Mucosa of stomach (tissue), 1 donor: Measurements from ENCODE around the gene UTS2B.
"Not testable (repeated sequence)": the region's sequence is repeated elsewhere in the genome, so short reads cannot be mapped to it uniquely, and the experiment has no call there.

Experiments used
- H3K27me3 ChIP-seq: one replicate; pipeline ENCODE4 v1.7.0; 2013; ENCODE audit warnings: mild to moderate bottlenecking, low read length; ENCODE audit not compliant: control insufficient read depth, insufficient read depth
- H3K36me3 ChIP-seq: one replicate; pipeline ENCODE4 v1.7.0; 2013; ENCODE audit warnings: low read length; ENCODE audit not compliant: control insufficient read depth, insufficient read depth
- H3K4me1 ChIP-seq: one replicate; pipeline ENCODE4 v1.7.0; 2013; ENCODE audit warnings: mild to moderate bottlenecking, low read length; ENCODE audit not compliant: control insufficient read depth, insufficient read depth
- H3K4me3 ChIP-seq: one replicate; pipeline ENCODE4 v1.7.0; 2013; ENCODE audit warnings: low read length
- H3K9ac ChIP-seq: one replicate; pipeline ENCODE4 v1.7.0; 2013; ENCODE audit warnings: mild to moderate bottlenecking, low read length, moderate library complexity
- H3K9me3 ChIP-seq: one replicate; pipeline ENCODE4 v1.7.0; 2013; ENCODE audit warnings: mild to moderate bottlenecking, low read length, moderate library complexity; ENCODE audit not compliant: control insufficient read depth
- donor health status: Pancreatic carcinoma.

The UTS2B gene

GRCh38 chr3:191261304-191261638 lies 69.1 kb downstream of the UTS2B start:
- Histone ChIP-seq H3K9me3 (no peaks in the 10 kb centered on the region), H3K4me3 (no peak overlapping the region)

GRCh38 chr3:191260431-191261303 lies 69.7 kb downstream of the UTS2B start:
- H3K9ac ChIP-seq, result no peak overlapping the region
- no peak overlapping the region for H3K4me3 ChIP-seq
- no peaks in the 10 kb centered on the region for H3K9me3 ChIP-seq
- H3K4me1 ChIP-seq, result no peaks in the 10 kb centered on the region
- no peaks in the 10 kb centered on the region for H3K27me3 ChIP-seq
- H3K36me3 ChIP-seq, result no peaks in the 10 kb centered on the region

More at GRCh38 chr3:191261304-191261638, 69.1 kb downstream of the UTS2B start:
- Histone ChIP-seq H3K36me3 (no peaks in the 10 kb centered on the region), H3K27me3 (no peaks in the 10 kb centered on the region), H3K9ac (no peak overlapping the region), H3K4me1 (no peaks in the 10 kb centered on the region)

DNA sequence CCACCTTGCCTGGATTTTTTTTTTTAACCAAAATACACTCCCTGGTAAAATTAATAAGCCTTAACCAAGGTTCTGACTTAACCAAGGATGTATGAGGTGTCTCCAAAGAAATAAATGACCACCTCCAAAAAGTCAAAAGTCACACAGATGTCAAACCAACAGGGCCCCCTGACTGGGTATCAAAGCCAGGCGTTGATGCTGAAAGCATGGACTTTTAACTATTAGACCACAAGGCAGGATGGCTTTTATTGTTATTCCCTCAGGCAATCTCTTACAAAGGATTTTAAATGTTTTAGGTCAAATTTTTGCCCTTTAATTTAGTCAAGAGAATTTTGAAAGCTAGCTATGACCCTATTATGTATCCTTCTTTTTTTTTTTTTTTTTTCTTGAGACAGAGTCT lies 70.8 kb downstream of the UTS2B start:
- H3K36me3 ChIP-seq, result no peaks in the 10 kb centered on the region
- no peak overlapping the region for H3K4me3 ChIP-seq
- no peak overlapping the region for H3K9ac ChIP-seq
- no peaks in the 10 kb centered on the region for H3K27me3 ChIP-seq
- no peaks in the 10 kb centered on the region for H3K9me3 ChIP-seq
- H3K4me1 ChIP-seq, result no peaks in the 10 kb centered on the region

GRCh38 chr3:191257286-191257685 lies 73.0 kb downstream of the UTS2B start:
- no peak overlapping the region for H3K4me3 ChIP-seq
- no peaks in the 10 kb centered on the region for H3K36me3 ChIP-seq
- no peak overlapping the region for H3K9ac ChIP-seq
- H3K4me1 ChIP-seq, result no peaks in the 10 kb centered on the region
- no peaks in the 10 kb centered on the region for H3K27me3 ChIP-seq
- H3K9me3 ChIP-seq, result no peaks in the 10 kb centered on the region

- H3K36me3 ChIP-seq, result no peaks in the 10 kb centered on the region
- H3K27me3 ChIP-seq, result no peaks in the 10 kb centered on the region
- H3K4me3 ChIP-seq, result no peak overlapping the region
- H3K9ac ChIP-seq, result no peak overlapping the region
- no peaks in the 10 kb centered on the region for H3K4me1 ChIP-seq
- H3K9me3 ChIP-seq, result no peaks in the 10 kb centered on the region
These were observed 73.9 kb downstream of the UTS2B start for GRCh38 chr3:191256405-191256804.

- no peak overlapping the region for H3K4me3 ChIP-seq
These were observed 75.2 kb downstream of the UTS2B start for GRCh38 chr3:191255156-191255555.

GRCh38 chr3:191254098-191254873 lies 76.0 kb downstream of the UTS2B start:
- H3K4me3 ChIP-seq, result no peak overlapping the region
- H3K4me1 ChIP-seq, result no peaks in the 10 kb centered on the region
- no peaks in the 10 kb centered on the region for H3K9me3 ChIP-seq
- H3K9ac ChIP-seq, result no peak overlapping the region
- no peaks in the 10 kb centered on the region for H3K27me3 ChIP-seq
- no peaks in the 10 kb centered on the region for H3K36me3 ChIP-seq

More at GRCh38 chr3:191255156-191255555, 75.2 kb downstream of the UTS2B start:
- no peaks in the 10 kb centered on the region for H3K4me1 ChIP-seq
- no peak overlapping the region for H3K9ac ChIP-seq
- no peaks in the 10 kb centered on the region for H3K9me3 ChIP-seq
- H3K27me3 ChIP-seq, result no peaks in the 10 kb centered on the region
- no peaks in the 10 kb centered on the region for H3K36me3 ChIP-seq

- no peak overlapping the region for H3K9ac ChIP-seq
- no peaks in the 10 kb centered on the region for H3K27me3 ChIP-seq
- H3K4me3 ChIP-seq, result no peak overlapping the region
- H3K36me3 ChIP-seq, result no peaks in the 10 kb centered on the region
- no peaks in the 10 kb centered on the region for H3K4me1 ChIP-seq
- no peaks in the 10 kb centered on the region for H3K9me3 ChIP-seq
These were observed 77.1 kb downstream of the UTS2B start for GRCh38 chr3:191253089-191253799.

- Histone ChIP-seq H3K36me3 (no peaks in the 10 kb centered on the region), H3K4me3 (no peak overlapping the region), H3K9ac (no peak overlapping the region), H3K27me3 (no peaks in the 10 kb centered on the region), H3K9me3 (no peaks in the 10 kb centered on the region), H3K4me1 (no peaks in the 10 kb centered on the region)
These were observed 83.7 kb downstream of the UTS2B start for GRCh38 chr3:191246630-191247029.

GRCh38 chr3:191246034-191246433 lies 84.3 kb downstream of the UTS2B start:
- H3K27me3 ChIP-seq, H3K4me1 ChIP-seq, H3K9me3 ChIP-seq, H3K9ac ChIP-seq, H3K4me3 ChIP-seq, H3K36me3 ChIP-seq: not testable (repeated sequence)

- Histone ChIP-seq H3K4me1 (no peaks in the 10 kb centered on the region), H3K36me3 (no peaks in the 10 kb centered on the region), H3K9ac (no peak overlapping the region)
These were observed 86.0 kb downstream of the UTS2B start for GRCh38 chr3:191244242-191244867.

More at GRCh38 chr3:191244242-191244867, 86.0 kb downstream of the UTS2B start:
- Histone ChIP-seq H3K27me3 (no peaks in the 10 kb centered on the region), H3K9me3 (no peaks in the 10 kb centered on the region), H3K4me3 (no peak overlapping the region)
